IgD-negative memory B cell (primary cell): Measurements from ENCODE around the gene PMP22. TPM values are rescaled to one million over a fixed set of nuclear protein-coding genes. Genes with fewer than 3 reads are reported as not detected.

Source experiments
- polyA plus RNA-seq: library from polyadenylated mRNA; unstranded; fragments of 300-500 nt; fragmentation: Illumina TruSeq; gene quantifications from one replicate; pipeline ENCODE4 v1.2.3, GENCODE V29; 2021

PMP22 gene
- polyA plus RNA-seq, 1 donor from 2014 or later = not detected

Other genes starting within 250 kb of the PMP22 start
- not detected for gene TEKT3, start 76.3 kb upstream of the PMP22 start, polyA plus RNA-seq
- 0.50 TPM for gene CDRT4, start 202.3 kb upstream of the PMP22 start, polyA plus RNA-seq